Ovary (tissue), 3 donors: Measurements from ENCODE around the gene RCOR2.

Source experiments
- POLR2A ChIP-seq: fragments of 450-650 bp; IDR thresholded peaks from one replicate; pipeline ENCODE4 v1.6.1; 2017; ENCODE audit warnings: antibody characterized with exemption, mild to moderate bottlenecking, moderate library complexity
- TF ChIP-seq, protein P1 (sequence below), 3 donors: fragments of 450-650 bp in 2 of 3; fragments of 200-600 bp in 1 of 3; IDR thresholded peaks; one replicate each; pipeline versions ENCODE4 v1.5.1 to v1.8.0; 2016 to 2022; ENCODE audit warnings: antibody characterized with exemption in 3 of 3, mild to moderate bottlenecking in 1 of 3
- donor health status: DM: no; HTN: no; CAD: no.

DNA sequence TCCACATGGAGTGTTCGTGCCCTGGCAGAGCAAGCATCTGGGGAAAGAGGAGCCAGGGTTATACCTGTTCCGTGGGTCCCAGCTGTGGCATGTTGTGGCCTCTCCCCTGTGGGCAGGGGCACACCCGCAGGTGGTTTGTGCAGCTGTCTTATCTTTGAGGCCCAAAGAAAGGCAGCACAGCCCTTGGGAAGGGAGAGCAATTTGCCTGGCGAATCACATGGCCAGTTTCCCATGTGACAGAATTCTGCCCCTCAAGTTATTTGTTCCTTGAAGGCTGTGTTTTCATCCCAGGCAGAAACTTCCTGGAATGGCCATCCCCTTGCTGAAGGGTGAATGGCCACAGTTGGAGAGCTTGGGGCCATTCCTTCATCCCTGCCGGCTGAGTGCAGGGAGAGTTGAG, 41.0 kb upstream of the RCOR2 start:
- TF ChIP-seq, protein P1, sequence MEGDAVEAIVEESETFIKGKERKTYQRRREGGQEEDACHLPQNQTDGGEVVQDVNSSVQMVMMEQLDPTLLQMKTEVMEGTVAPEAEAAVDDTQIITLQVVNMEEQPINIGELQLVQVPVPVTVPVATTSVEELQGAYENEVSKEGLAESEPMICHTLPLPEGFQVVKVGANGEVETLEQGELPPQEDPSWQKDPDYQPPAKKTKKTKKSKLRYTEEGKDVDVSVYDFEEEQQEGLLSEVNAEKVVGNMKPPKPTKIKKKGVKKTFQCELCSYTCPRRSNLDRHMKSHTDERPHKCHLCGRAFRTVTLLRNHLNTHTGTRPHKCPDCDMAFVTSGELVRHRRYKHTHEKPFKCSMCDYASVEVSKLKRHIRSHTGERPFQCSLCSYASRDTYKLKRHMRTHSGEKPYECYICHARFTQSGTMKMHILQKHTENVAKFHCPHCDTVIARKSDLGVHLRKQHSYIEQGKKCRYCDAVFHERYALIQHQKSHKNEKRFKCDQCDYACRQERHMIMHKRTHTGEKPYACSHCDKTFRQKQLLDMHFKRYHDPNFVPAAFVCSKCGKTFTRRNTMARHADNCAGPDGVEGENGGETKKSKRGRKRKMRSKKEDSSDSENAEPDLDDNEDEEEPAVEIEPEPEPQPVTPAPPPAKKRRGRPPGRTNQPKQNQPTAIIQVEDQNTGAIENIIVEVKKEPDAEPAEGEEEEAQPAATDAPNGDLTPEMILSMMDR (IDR thresholded peaks at IDR 0.05), result no peak
- no peak for TF ChIP-seq POLR2A
